GM12865 (cell line): ENCODE measurements around the gene TPRA1.

Experiments used
- DNase-seq: peaks from one replicate; pipeline ENCODE4 v3.0.0; 2010; ENCODE audit warnings: low read depth
- H3K4me3 ChIP-seq: 2 replicates; pipeline ENCODE4 v1.5.1; 2011; ENCODE audit warnings: mild to moderate bottlenecking, low read depth, low read length, control low read depth
- TF ChIP-seq, protein P1 (sequence below): IDR thresholded peaks from 2 replicates; pipeline ENCODE4 v1.5.1; 2011; ENCODE audit warnings: low read length, control low read depth, low read depth, inconsistent platforms; ENCODE audit not compliant: insufficient read depth; ENCODE audit errors: missing control alignments

Gene TPRA1

DNA sequence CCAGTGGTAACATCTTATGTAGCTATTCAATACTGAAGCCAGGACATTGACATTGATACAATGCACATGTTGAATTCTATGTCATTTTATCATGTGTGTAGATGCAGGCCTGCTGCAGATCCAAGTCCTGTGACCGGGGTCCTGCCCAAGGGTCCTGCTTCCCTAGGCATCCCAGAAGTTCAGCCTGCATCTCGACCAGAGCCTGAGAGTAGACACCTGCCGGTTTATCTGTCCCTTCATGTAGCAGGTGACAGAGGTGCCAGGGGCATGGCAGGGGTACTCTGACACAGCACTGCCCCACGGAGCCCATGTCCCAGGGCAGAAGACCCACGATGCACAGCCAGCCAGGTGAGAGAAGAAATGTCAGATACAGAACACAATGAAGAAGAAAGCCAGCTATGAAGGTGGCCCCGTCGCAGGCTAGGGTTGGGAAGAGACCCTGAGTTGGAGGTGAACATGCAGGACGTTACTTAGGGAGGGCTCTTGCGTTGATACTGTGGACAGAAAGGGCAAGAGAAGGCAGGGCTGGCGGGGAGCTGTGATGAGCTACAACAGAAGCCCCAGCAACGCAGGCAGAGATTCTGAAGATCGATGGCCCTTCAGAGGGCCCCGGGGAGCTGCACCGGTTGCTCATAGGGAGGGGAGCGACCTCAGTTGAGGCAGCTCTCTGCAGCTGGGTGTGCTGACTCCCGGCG is 51.0 kb downstream of the TPRA1 start:
- TF ChIP-seq, protein P1, sequence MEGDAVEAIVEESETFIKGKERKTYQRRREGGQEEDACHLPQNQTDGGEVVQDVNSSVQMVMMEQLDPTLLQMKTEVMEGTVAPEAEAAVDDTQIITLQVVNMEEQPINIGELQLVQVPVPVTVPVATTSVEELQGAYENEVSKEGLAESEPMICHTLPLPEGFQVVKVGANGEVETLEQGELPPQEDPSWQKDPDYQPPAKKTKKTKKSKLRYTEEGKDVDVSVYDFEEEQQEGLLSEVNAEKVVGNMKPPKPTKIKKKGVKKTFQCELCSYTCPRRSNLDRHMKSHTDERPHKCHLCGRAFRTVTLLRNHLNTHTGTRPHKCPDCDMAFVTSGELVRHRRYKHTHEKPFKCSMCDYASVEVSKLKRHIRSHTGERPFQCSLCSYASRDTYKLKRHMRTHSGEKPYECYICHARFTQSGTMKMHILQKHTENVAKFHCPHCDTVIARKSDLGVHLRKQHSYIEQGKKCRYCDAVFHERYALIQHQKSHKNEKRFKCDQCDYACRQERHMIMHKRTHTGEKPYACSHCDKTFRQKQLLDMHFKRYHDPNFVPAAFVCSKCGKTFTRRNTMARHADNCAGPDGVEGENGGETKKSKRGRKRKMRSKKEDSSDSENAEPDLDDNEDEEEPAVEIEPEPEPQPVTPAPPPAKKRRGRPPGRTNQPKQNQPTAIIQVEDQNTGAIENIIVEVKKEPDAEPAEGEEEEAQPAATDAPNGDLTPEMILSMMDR, result no peak
- H3K4me3 ChIP-seq, result no peak overlapping the region
- DNase-seq, result no peak

DNA sequence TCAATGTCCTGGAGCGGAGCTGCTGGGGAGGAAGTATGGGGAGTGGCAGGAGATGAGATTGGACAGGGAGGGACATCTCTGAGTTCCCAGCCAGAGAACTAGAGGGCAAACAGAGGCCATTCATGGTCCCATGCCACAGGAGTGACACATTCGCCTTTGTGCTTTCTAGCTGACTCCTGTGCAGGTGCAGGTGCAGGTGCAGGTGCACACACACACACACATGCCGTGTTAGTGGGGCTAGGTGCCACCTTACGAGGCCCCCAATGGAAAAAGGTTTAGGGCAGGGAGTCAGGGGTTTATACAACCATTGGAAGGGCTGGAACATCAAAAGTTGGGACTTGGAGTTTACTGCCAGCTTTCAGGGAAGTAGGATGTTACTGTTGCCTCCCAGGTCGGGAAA is 52.0 kb downstream of the TPRA1 start:
- H3K4me3 ChIP-seq, result no peak overlapping the region
- TF ChIP-seq, protein P1, result no peak
- DNase-seq, result no peak

DNA sequence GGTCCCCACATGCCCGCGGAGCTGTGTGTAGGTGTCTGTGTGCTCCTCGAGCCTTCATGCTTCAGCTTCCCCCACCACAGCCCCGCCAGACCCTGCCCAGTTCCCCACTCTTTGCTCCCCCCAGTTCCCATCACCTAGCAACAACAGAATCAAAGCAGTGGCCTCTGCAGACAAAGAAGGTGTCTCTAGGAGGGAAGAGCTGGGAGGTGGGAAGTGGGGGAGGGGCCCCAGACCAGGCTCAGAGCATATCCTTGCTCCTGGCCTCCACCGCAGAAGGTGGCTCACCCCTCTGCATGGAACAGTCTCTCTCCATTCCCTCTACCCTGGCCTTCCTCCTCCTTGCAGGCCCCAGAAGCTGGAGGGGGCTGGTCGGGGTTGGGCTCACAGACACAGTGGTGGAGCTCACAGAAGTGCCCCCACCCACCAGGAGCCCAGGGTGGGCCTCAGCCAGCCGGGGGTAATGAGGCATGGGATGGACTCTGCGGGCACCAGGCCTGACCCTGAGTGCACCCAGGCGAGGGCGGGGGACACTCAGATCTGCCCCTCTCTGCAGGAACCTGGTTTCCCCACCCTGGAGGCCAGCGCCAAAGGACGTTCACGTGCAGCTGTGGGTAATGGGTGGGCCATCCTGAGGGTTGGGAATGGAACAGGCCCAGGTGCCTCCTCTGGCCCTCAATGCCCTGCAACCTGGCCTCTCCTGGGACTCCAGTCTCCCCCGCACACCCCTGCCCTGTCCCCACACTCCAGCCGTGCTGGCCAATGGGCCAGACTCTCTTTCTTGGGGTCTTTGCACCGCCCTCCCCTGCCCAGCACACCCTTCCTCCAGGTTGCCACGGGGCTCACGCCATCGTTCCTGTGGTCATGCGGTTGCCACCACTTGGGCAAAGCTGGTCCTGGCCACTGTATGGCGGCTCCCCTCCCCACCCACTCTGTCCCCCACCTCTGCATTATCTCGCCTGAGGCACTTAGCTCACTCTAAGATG is 53.4 kb downstream of the TPRA1 start:
- no peak for DNase-seq
- TF ChIP-seq, protein P1, result no peak
- no peak overlapping the region for H3K4me3 ChIP-seq

DNA sequence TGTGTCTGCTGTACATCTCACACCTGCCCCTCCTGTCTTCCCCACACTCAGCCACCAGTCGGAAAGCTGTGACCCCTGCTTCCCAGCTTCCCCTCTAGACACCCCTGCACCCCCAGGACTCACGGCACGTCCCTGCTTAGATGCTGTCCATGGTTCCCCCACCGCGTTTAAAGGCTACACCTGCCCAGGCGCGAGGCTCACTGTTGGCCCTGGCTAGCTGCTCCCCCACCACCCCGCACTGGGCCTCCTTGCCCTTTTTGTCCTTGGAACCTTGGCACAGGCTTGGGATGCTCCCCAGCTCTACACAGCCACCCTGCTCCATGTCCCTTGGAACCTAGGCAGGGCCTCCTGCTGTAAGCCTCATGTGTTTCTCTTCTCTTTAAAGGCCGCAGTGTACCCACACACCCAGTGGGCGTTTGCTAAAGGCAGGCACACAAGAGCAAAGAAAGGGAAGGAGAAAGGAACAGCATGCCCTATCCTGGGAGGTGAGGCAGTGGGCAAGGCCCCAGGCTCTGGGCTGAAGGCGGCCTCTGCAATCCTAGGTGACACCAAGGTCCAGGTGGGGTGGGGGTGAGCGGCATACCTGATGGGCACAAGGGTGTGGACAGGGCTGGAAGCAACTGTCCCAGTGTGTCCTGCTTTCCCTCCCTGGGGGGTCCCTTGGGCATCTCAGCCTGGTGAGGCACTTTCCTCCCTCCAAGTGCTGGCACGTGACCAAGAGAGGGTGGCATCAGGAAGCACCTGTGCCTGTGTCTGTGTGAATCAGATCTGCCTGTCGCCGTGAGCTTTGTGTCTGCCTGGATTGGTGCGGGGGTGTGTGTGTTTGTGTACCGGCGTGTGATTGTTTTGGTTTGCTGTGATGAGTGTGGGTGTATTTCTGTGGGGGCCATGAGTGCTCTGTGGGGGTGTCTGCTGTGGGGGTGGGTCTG is 54.4 kb downstream of the TPRA1 start:
- no peak overlapping the region for H3K4me3 ChIP-seq

DNA sequence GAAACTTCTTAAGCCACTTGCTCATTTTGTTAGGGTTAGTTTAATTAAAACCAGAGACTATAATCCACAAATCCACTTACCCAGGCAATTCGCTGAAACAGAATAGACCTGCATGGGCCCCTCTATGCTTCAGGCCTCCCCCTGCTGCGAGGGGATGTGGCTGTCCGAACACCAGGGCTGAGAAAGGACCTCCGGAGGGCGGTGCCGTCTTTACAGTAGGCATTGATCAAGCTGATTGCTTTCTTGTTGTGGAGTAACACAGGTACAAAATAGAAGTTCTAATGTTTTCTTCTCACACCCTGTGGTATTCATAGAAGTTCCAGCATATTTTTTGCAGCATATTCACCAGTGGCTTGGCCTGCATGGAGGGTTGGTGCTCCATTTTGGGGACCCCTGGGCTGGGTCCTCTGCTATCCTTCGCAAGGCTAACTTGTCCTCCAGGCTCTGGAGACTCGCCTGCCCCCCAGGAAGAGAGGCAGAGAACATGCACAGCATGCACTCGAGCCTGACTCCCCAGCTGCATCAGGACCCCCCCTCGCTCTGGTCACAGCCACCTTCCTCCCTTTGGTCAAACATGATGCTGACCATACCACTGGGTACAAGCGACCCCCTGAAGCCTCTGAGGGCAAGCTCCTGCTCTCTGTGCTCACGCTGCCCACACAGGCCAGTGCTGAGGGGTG is 55.3 kb downstream of the TPRA1 start:
- no peak overlapping the region for H3K4me3 ChIP-seq
- TF ChIP-seq, protein P1, result no peak
- DNase-seq, result no peak

More for the DNA sequence above, 54.4 kb downstream of the TPRA1 start:
- DNase-seq, result no peak
- TF ChIP-seq, protein P1, result no peak

DNA sequence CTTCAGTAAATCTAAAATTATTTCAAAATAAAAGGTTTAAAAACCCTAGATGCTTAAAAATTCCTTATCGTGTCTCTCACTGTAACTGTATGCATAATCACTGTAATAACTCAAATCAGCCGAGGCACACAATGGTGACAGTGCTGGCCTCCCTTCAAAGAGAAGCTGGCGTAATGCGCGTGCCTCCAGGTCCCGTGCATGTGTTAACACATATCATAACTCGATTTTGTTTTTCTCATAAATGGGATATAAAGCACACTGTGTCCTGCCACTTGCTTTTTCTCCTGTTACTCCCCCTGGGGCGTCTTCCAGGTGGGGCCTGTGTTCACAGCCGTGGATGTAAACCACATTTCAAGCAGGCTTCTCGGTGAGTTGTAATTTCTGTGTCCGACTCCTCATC is 56.0 kb downstream of the TPRA1 start:
- H3K4me3 ChIP-seq, result no peak overlapping the region
- DNase-seq, result no peak
- TF ChIP-seq, protein P1, result no peak
